NCI-H2171 (cell line): ENCODE measurements around the gene ACE.
A peak's percentile ranks its signal among the peaks of the same experiment; 100 is the strongest.

ENCODE experiments used
- DNase-seq: peaks from one replicate; lab custom pipeline; 2025; lab: John Stamatoyannopoulos, UW

Gene ACE

GRCh38 chr17:63491413-63491812 lies 14.6 kb downstream of the ACE start:
- DNase-seq, result no peak

- DNase-seq, result peak; percentile 81
Observed at GRCh38 chr17:63491977-63492618, 15.2 kb downstream of the ACE start.

- no peak for DNase-seq
Observed at GRCh38 chr17:63492940-63493339, 16.1 kb downstream of the ACE start.

GRCh38 chr17:63493411-63493810 lies 16.6 kb downstream of the ACE start:
- no peak for DNase-seq

GRCh38 chr17:63494300-63494928 lies 17.6 kb downstream of the ACE start:
- DNase-seq, result no peak

- DNase-seq, result no peak
Observed at GRCh38 chr17:63495491-63495890, 18.6 kb downstream of the ACE start.

- no peak for DNase-seq
Observed at GRCh38 chr17:63496177-63496576, 19.3 kb downstream of the ACE start.

- DNase-seq, result no peak
Observed at GRCh38 chr17:63496663-63497400, 20.0 kb downstream of the ACE start.

- peak; percentile 77 for DNase-seq
Observed at GRCh38 chr17:63497708-63498483, 21.0 kb downstream of the ACE start.

- DNase-seq, result no peak
Observed at GRCh38 chr17:63498626-63499195, 21.9 kb downstream of the ACE start.

GRCh38 chr17:63500543-63501390 lies 23.9 kb downstream of the ACE start:
- no peak for DNase-seq

- peak; percentile 94 for DNase-seq
Observed at GRCh38 chr17:63503341-63503705, 26.5 kb downstream of the ACE start.

GRCh38 chr17:63504261-63504660 lies 27.4 kb downstream of the ACE start:
- DNase-seq, result no peak

GRCh38 chr17:63505341-63505740 lies 28.5 kb downstream of the ACE start:
- no peak for DNase-seq

GRCh38 chr17:63506627-63507026 lies 29.8 kb downstream of the ACE start:
- no peak for DNase-seq

- no peak for DNase-seq
Observed at GRCh38 chr17:63511331-63511730, 34.5 kb downstream of the ACE start.

GRCh38 chr17:63512388-63512787 lies 35.5 kb downstream of the ACE start:
- DNase-seq, result no peak

GRCh38 chr17:63512896-63513644 lies 36.2 kb downstream of the ACE start:
- no peak for DNase-seq

- no peak for DNase-seq
Observed at GRCh38 chr17:63514477-63514876, 37.6 kb downstream of the ACE start.

GRCh38 chr17:63514974-63515373 lies 38.1 kb downstream of the ACE start:
- no peak for DNase-seq

GRCh38 chr17:63515426-63515825 lies 38.6 kb downstream of the ACE start:
- DNase-seq, result no peak
